ENCODE results near the gene TFE3.

TFE3 gene

DNA sequence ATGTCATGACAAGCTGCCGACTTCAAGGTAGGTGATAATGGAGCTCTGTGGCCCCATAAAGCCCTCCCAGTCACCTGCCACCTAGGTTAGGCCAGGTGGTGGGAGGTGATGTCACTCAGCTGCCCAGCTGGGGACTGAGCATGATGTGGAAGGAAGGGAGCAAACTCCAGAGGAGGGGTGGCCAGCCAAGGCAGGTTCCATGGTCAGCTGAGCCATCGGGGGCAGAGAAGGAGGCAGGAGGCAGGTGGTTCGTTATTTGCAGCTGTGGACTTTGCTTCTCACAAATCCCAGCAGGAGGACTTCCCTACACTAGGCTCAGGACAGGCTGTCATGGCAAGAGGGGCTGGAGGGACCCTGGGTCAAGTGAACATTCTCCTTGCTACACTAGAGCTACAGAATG lies 17.8 kb upstream of the TFE3 start:
- DNase-seq (ENCODE audit: low spot score): no peak

DNA sequence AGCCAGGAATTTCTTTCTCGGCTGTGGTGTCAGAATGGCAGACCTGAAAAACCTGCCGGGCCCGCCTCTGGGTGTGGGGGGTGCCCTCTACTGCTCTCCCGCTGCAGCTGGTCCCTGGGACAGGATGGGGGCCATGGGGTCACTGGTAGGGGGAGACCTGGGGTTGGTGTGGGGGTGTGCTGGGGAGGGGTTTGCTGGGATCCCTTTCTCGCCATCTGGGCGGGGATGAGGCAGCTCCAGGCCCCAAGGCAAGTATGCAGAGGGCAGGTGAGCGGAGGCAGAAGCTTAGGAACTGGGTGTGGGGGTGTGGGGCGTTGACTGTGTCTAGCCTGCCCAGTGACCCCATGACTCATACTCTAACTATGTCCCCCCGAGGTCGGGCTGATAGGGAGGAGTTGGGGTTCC lies 16.5 kb upstream of the TFE3 start:
- DNase-seq (ENCODE audit: low spot score): no peak

DNA sequence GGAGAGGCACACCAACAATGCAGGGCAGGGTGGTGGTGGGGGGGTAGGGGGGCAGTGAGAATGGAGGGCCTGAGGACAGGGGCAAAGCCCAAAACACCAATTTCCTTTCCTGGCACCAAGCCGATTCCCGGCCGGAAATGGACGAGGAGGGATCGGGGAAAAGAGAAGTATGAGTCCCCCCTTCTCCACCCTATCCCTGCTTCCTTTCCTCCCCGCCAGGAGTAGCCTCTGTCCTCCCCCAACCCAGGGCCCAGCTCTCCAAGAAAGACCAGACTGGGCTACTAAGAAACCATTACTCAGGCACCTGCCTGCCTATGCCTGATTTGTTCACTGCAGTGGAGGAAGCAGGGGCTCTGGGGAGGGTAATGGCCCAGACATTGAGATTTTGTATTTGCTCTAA lies 16.0 kb upstream of the TFE3 start:
- DNase-seq (ENCODE audit: low spot score): no peak

DNA sequence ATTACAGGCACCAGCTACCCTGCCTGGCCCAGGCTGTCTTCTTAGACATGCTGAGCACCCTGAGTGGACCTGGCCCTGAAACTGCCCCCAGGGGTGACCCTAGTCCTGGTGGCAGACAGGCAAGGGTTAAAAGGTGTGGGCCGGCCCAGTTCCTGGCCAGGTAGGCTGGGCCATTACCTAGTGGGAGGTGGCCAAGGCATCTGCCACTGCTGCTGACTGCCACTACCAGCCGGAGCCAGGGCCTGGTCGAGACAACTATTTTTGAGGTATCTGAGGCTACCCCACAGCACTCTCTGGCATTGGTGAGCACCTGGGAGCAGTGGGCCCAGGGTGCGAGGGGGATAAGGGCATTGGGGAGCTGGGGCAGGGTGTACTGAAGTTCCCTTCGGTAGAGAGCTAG lies 15.6 kb upstream of the TFE3 start, which contains the start of gene CCDC120:
Gene CCDC120 (plus strand): TSS at position 206 of the 400 bp plus-strand sequence. CDS start 3,043 bp downstream, outside the sequence.
- DNase-seq (ENCODE audit: low spot score): no peak

DNA sequence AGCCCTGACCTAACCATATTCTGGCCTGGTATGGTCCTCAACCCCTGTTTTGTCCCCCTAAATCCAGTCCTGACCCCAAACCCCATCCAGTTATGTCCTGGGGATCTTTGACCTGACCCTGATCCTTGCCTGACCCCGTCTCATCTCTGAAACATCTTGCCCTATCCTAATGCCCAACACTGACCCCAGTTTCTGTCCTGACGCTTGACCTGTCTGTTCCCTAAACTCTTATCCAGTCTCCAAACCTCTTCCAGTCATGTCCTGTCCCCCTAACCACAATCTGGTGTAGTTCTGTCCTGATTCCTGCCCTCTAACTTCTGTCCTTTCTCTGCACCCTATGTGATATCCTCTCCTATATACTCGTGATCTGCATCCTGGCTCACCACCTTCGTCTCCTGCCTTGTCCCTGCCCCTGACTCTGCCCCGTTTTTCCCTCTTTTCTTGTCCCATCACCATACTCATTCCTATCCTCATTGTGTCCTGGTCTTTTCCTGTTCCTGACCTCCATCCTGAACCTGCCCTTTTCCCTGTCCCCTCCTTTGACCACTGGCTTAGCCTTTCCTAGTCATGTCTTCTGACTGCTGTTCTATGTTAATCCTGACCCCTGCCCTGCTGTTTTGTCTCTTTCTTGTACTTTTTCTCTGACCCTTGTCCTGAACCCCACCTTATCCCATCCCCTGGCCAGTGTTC lies 11.1 kb upstream of the TFE3 start:
- no peak for DNase-seq (ENCODE audit: low spot score)

DNA sequence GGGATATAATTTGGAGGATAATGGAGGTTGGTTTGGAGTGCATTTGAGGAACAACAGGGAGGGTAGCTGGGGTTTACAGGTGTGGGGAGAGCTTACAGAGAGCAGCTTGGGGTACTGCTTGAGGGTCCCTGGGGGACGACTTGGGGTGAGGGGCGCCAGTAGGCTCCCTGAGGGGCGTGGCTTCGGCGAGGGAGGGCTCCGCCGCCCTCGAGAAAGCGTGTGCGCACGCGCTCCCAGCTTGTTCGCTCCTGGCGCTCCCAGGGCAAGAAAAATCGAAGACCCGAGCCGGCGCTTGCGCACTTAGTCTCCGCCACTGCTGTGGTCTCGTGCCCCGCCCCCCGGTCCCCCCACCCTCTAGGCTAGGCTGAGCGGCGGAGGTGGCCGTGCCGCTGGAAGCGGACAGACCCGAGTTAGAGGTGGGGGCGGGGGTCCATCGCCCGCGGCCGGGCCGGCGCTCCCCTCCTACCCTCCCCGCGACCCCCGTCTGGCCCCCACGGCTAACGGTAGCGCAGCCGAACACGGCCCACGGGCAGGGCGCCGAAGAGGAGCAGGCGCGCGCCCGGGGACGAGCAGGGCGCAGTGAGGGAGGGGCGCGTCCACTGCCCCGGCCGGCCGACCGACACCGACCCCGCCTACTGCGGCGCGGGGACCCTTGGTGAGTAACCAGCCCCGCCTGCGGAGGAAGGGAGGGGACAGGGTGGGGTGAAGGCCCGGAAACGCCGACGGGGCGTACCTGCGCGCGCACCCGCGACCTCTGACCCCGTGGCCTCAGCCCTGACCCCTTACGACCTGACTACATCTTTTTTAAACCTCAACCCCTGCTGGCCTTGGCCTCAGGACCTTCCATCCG lies 10.3 kb upstream of the TFE3 start:
- DNase-seq (ENCODE audit: low spot score): peak; percentile 57

DNA sequence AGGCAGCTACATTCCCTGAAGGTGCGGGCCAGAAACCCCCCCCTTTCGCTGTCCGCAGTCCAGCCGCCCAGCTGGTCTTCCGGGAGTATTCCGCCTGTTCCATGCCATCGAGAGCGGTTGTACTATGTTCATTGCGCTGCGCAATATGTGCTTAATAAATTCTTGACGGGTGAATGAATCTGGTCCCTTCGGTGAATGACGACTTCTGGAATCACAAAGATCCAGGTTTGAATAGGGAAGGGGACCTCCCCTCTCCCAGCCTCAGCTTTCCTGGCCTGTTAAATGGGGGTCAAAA lies 777 bp upstream of the TFE3 start:
- DNase-seq (ENCODE audit: low spot score): no peak

DNA sequence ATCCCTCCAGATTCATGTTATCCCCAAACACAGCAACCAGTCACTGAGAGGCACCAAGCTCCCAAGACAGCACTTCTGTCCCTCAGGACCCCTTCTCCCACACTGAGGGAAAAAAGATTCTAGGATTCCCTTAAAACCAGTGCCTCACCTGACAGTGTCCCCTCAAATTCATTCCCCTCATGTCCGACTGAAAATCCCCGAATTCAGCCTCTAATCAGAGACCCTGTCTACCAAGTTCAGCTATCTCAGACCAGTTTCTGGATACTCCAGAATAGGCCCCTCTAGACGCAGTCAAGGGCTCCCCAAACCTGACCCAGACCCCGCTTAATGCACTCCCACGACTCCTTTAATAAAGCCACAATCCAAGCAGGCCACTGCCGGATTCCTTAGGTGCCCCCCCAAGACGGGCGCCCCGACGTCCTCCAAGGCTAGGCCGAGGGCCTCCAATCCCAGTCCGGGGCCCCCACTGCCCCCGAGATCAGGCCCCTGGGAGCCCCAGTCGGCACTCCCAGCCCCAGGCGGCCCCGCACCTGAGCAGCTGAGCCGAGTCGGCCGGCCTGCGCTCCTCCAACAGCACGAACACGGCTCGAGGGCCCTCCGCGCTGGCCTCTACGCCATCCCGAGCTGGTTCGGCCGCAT lies 457 bp downstream of the TFE3 start:
- no peak for DNase-seq (ENCODE audit: low spot score)

DNA sequence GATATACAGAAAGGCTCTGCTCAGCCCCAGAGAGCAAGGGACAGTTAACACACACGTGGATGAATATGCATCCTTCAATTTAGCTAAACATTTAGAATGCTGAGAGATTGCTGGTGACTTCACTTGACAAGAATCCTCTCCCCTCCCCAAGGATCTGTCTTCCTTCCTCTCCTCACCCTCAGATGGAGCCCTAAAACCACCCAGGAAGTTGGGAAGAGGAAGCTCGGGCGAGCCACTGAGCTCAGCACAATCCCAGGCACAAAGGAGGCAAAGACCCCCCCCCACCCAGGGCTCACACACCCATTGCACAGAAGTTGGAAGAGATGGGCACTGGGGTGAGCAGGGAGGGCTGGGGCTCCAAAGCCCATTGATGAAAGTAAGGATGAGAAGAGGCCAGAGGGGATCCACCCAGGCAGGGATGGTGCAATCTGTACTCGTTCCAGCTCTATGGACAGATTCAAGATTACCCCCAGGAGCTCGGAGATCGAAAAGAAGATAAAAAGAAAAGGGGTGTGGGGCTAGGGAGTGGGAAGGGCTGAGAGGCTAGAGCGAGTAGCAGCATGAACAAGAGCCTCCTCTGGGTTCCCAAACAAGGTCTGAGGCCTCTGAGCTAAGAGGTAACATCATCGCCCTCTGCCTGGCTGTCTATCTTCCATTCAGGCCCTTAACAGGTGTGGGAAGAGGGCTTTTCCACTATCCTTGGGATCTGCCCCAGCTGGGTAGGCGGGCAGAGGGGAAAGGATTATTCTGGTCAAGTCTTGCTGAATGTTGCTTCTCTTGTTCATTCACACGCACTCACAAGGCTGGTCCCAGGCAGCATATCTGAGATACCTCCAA lies 1.2 kb downstream of the TFE3 start:
- no peak for DNase-seq (ENCODE audit: low spot score)

DNA sequence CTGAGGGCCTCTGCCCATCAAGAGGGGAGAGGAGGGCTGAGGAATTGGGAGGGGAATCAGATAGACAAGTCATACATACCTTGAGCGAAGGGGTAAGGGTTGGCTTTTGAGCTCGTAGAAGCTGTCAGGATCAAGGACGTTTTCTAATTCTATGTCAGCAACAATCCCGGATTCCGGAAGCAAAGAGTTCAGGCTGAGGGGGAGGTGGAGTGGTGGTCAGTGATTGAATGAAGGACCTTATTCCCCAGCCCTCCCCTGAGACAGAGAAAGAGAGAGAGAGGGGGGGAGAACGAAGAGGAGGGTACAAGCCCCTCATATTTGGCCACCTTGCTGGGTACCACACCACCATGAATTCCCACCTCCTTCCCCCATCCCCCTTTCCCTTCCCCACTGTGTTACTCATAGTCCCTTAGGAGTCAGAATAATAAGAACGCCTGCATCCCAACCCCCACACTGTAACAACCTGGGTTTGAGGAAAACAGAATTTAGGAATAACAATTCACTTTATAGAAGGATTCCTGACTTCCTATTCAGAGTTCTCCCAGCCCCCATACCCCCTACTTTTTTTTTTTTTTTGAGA lies 2.7 kb downstream of the TFE3 start:
- no peak for DNase-seq (ENCODE audit: low spot score)

DNA sequence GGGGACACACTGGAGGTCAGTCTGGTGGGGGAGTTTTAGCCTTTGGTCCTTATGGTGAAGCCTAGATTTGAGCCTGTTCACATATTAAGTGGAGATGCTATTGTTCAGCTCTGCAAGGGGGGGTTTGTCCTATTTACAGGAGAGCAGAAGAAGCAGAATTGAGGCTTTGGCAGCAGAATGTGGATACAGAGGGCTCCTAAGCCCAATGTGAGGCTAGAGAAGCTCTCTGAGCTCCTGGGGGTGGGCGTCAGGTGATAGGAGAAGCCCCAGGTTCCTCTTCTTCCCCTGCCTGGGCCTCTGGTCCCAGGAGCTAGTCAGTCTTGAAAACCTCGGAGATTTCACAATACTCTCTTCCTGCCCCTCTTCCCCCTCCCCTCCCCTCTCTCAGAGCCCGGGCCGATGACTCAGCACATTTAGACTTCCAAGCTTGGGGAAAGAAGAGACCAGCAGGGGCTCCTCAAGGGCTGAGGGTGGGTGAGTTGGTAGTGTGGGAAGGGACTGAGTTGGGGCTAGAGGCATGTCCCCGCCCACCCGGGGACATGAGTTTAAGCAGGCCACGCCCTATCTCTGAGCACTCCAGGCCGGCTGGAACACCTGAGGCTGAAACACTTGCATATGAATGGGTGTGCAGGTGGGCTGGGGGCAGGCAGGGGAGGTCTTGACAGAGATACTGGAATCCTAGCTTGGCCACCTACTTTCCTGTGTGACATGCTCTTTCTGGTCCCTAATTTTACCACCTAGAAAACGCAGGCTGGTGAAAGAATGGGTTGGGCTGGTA lies 3.4 kb downstream of the TFE3 start:
- peak; percentile 72 for DNase-seq (ENCODE audit: low spot score)

DNA sequence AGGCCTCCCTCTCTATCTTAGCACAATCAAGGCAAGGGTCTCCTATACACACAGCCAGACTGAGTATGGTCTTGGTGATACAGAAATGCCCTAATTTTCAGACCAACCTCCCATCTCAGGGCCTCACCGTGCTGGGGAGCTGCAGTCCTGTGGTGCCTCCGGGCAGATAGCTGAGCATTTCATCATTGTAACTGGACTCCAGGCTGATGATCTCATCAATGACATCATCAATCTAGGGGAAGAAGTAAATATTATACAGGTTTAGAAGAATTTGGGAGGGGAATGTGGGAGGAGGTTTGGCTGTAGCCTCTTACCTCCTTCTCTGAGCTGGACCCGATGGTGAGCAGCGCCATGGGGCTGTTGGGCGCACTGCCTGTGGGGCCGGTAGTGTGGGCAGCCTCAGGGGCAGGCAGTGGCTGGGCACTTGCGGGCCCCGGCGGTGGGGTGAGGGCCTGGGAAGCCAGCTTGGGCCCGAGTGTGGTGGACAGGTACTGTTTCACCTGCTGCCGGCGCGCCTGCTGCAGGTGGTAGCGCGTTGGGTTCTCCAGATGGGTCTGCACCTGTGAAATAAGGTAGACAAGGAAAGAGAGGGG lies 5.2 kb downstream of the TFE3 start:
- no peak for DNase-seq (ENCODE audit: low spot score)

DNA sequence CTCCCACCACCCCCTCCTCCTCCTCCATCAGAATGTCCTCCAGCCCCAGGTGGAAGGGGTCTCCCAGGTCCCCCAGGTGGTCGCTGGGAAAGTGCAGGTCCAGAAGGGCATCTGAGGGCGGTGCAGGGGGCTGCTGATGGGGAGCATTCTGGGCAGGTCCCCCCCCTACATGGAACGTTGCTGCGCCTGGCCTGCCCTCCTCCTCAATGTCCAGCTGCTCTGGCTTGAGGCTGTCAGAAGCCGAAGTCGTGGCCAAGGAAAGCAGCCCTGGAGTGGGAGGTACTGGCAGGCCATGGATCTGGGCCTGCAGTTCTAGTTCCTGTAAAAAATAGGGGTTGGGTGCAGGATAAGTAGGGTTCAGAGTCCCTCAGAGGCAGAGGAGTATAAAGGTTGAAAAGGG lies 12.9 kb downstream of the TFE3 start:
- DNase-seq (ENCODE audit: low spot score): no peak

DNA sequence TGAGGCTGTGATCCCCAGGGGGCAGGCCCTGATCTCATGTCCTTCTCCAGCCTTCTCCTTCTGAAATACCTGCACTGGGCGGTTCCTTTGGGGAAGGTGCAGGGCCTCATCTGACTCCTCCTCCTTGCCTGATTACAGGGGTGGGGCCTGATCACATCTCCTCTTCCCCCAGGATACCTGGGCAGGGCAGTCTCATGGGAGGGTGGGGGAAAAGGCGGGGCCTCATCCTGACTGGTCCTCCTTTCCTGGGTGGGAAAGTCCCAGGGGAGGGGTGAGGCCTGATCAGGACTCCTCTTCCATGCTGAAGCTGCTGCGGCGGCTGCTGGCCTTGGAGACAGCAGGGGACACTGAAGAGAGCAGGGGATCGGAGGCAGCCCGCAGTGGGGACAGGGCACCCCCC lies 13.3 kb downstream of the TFE3 start:
- DNase-seq (ENCODE audit: low spot score): no peak

DNA sequence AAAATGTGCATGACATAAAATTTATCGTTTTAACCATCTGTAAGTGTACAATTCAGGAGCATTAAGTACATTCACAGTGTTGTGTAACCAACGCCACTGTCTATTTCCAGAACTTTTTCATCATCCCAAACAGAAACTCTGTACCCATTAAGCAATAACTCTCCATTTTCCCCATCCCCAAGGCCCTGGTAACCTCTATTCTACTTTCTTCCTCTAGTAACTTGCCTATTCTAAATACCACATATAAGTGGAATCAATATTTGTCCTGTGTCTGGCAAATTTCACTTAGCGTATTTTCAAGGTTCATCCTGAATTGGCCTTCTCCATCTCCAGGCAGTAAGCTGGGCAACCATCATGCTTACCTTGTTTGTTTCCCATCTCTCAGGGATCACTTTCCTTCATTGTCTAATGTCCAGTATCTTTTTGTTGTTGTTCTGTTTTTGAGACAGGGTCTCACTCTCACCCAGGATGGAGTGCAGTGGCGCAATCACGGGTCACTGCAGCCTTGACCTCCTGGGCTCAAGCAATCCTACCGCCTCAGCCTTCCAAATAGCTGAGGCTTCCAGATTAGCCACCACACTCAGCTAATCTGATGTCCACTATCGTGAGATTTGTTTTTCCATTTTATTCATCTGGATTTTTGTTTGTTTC lies 23.4 kb downstream of the TFE3 start:
- DNase-seq (ENCODE audit: low spot score): no peak

DNA sequence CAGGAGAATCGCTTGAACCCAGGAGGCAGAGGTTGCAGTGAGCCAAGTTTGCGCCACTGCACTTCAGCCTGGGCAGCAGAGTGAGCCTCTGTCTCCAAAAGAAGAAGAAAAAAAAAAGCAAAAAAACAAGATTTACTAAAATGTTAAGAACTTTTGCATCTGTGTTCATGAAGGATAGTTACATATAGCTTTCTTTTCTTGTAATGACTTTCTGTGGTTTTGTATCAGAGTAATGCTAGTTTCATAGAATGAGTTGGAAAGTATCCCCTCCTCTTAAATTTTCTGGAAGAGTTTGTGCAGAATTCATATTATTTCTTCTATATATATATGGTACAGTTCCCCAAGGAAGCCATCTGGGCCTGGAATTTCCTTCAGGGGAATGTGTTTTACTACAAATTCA lies 24.1 kb downstream of the TFE3 start:
- no peak for DNase-seq (ENCODE audit: low spot score)

DNA sequence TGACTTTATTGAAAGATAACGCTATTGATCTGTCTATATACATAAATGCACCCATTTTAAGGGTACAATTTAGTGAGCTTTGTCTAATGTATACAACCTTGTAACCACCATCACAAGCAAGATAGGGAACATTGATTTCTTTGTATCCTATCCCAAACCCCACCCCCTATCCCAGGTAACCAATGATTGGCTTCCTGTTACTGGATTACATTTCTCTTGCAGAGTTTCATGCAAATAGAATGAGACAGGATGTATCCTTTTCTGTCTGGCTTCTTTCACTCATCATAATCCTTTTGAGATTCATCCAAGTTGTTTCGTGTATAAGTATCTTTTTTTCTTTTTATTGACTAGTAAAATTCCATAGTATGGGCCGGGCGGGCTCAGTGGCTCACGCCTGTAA lies 39.5 kb downstream of the TFE3 start:
- DNase-seq (ENCODE audit: low spot score): no peak

DNA sequence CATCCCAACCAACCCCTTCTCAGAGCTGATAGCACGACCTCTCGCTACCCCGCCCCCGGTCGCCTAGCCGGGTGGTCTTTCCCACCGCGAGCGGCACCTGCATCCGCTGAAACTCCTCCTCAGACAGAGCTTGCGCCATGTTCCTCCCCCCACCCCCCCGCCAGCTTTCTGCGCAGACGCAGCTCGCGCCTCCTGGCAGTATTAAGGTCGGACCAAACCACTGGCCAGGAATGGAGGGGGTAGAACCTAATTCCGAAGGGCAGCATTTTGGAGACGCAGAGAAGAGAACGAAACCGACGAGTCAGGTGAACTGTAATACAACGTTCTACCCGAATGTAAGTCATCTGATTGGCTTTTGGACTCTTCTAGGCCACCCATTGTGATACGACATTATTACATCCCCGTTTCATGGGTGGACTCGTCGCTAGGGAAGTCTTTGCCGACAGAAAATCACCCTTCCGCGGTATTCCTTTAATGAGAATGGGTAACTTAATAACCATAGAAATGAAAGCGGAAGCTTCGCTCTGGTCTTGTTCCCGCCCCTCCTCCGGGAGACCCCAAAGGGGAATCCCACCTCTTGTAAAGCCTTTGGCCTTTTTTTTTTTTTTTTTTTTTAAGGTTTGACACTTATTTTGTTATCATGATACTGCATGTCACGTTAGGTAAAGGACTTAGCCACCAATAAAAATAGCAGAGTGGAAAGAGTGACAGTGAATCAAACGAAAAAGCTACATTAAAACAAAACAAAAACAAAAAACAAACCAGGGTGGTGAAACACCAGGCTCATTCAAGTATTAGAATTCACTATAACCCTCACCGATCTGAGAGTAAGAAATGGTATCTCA lies 40.8 kb downstream of the TFE3 start, which contains the start of gene GRIPAP1:
Gene GRIPAP1 (minus strand): TSS at position 174 of the 845 bp plus-strand sequence. CDS start 35 bp downstream, at position 139.
- DNase-seq (ENCODE audit: low spot score): peak; percentile 83

DNA sequence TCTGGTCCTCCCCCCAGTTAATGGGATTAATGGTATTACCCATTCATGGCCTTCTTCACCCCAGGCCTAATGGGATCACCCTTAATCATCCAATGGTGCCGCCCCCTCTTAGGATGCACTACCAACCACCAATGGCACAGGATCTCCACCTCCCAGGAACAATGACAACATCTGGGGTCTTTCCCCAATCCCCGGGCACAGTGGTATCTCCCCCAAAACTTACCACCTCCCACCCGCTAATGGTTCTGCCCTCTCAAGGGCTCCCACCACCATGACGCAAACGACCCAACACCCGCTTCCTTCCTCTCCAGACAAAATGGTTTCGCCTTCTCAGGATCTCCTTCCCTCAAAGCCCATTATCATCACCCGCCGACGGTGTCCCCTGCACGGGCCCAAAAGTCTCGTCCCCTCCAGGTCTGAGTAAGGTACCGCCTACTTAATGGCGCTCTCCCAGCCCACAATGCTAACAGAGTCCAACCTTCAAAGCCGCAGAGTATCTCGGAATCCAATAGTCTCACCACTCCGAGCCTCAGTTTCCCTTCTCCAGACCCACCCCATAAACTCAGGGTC lies 41.6 kb downstream of the TFE3 start:
- DNase-seq (ENCODE audit: low spot score): peak; percentile 42

Data from activated CD4-positive, alpha-beta T cell treated with anti-CD3 and anti-CD28 coated beads, Interleukin-2, Interleukin-4, amounts not matched to agents 100 ng/mL and 50 ng/mL, durations not matched to agents 16 hours and 8 hours (primary cell).